ENCODE data around the gene EPN3.

Gene EPN3

DNA sequence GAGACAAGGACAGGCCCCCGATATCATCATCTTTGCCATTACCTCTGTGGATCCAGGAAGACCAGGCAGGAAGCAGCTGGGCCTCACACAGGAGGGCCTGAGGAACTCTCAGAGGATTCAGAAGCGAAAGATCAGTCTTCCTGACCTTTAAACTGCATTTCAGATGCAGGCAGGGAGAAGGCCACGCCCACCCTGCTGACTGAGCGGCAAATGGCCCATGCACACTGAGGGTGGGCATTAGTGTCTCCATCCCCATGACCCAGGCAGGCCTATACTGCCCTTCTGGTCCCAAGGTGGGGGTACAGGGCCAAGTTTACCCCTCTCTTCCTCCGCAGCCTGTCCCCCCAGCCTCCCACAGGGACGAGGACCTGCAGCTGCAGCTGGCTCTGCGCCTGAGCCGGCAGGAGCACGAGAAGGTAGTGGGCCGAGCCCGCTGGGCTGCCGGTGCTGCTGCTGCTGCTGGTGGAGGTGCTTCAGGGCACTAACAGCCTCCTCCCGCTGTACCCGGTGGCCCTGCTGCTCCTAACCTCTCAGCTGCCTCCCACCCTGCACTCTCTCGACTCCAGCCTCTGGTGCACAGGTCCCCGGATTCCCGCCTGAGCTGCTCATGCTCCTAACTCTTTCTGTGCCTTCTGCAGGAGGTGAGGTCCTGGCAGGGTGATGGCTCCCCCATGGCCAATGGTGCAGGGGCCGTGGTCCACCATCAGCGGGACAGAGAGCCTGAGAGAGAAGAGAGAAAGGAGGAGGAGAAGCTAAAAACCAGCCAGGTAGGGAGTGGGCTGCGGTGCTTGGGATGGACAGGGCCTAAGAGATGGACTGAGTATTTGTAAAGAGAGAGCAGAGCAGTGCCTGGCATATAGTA, 6.2 kb downstream of the EPN3 start:
- no peak overlapping the region for H3K27ac ChIP-seq (ENCODE audit: extremely low read depth, low read depth, low read length)
- no peaks in the 10 kb centered on the region for H3K9me3 ChIP-seq (ENCODE audit: control insufficient read depth, insufficient read depth, low read depth, low read length)
- no peaks in the 10 kb centered on the region for H3K36me3 ChIP-seq (ENCODE audit: control insufficient read depth in 2 of 2, insufficient read depth in 1 of 2, low read length in 2 of 2)
- CTCF ChIA-PET = interaction anchor here (0.9 to 1.7 kb wide), 2 partner anchors 55 to 92 kb away, joined by 4 read pairs; no protein-coding TSS in a partner anchor
- POLR2A ChIA-PET = interaction anchor here (0.7 kb wide), 1 partner anchor 615 kb away, joined by 4 read pairs; no protein-coding TSS in a partner anchor
- H3K4me1 ChIP-seq (ENCODE audit: control insufficient read depth, insufficient read depth, low read length) = peaks cover 9% of the 10 kb centered on the region
- no peak overlapping the region for H3K4me3 ChIP-seq (ENCODE audit: low read depth, low read length)
- peak; percentile 35; the same call in 1 of the 2 replicates for TF ChIP-seq ZNF600 (tag by site-specific recombination; IDR thresholded peaks at IDR 0.05)
- TF ChIP-seq ZNF239 (tag by site-specific recombination; IDR thresholded peaks at IDR 0.05) = no peak
- TF ChIP-seq ZNF658 (tag by site-specific recombination; IDR thresholded peaks at IDR 0.05) = no peak
- no peak for TF ChIP-seq ZNF654 (tag by site-specific recombination; IDR thresholded peaks at IDR 0.05; ENCODE audit: low read depth)
- TF ChIP-seq, protein P1, sequence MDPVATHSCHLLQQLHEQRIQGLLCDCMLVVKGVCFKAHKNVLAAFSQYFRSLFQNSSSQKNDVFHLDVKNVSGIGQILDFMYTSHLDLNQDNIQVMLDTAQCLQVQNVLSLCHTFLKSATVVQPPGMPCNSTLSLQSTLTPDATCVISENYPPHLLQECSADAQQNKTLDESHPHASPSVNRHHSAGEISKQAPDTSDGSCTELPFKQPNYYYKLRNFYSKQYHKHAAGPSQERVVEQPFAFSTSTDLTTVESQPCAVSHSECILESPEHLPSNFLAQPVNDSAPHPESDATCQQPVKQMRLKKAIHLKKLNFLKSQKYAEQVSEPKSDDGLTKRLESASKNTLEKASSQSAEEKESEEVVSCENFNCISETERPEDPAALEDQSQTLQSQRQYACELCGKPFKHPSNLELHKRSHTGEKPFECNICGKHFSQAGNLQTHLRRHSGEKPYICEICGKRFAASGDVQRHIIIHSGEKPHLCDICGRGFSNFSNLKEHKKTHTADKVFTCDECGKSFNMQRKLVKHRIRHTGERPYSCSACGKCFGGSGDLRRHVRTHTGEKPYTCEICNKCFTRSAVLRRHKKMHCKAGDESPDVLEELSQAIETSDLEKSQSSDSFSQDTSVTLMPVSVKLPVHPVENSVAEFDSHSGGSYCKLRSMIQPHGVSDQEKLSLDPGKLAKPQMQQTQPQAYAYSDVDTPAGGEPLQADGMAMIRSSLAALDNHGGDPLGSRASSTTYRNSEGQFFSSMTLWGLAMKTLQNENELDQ (tag by site-specific recombination; IDR thresholded peaks at IDR 0.05; ENCODE audit: low read depth) = no peak
- TF ChIP-seq, protein P2, sequence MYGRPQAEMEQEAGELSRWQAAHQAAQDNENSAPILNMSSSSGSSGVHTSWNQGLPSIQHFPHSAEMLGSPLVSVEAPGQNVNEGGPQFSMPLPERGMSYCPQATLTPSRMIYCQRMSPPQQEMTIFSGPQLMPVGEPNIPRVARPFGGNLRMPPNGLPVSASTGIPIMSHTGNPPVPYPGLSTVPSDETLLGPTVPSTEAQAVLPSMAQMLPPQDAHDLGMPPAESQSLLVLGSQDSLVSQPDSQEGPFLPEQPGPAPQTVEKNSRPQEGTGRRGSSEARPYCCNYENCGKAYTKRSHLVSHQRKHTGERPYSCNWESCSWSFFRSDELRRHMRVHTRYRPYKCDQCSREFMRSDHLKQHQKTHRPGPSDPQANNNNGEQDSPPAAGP (tag by site-specific recombination; IDR thresholded peaks at IDR 0.05) = no peak
- TF ChIP-seq ZNF707 (tag by site-specific recombination; IDR thresholded peaks at IDR 0.05) = no peak
- TF ChIP-seq, protein P3, sequence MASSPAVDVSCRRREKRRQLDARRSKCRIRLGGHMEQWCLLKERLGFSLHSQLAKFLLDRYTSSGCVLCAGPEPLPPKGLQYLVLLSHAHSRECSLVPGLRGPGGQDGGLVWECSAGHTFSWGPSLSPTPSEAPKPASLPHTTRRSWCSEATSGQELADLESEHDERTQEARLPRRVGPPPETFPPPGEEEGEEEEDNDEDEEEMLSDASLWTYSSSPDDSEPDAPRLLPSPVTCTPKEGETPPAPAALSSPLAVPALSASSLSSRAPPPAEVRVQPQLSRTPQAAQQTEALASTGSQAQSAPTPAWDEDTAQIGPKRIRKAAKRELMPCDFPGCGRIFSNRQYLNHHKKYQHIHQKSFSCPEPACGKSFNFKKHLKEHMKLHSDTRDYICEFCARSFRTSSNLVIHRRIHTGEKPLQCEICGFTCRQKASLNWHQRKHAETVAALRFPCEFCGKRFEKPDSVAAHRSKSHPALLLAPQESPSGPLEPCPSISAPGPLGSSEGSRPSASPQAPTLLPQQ (tag by site-specific recombination; IDR thresholded peaks at IDR 0.05) = no peak
- TF ChIP-seq, protein P4, sequence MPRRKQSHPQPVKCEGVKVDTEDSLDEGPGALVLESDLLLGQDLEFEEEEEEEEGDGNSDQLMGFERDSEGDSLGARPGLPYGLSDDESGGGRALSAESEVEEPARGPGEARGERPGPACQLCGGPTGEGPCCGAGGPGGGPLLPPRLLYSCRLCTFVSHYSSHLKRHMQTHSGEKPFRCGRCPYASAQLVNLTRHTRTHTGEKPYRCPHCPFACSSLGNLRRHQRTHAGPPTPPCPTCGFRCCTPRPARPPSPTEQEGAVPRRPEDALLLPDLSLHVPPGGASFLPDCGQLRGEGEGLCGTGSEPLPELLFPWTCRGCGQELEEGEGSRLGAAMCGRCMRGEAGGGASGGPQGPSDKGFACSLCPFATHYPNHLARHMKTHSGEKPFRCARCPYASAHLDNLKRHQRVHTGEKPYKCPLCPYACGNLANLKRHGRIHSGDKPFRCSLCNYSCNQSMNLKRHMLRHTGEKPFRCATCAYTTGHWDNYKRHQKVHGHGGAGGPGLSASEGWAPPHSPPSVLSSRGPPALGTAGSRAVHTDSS (tag by site-specific recombination; IDR thresholded peaks at IDR 0.05) = no peak
- TF ChIP-seq GLI2 (tag by site-specific recombination; IDR thresholded peaks at IDR 0.05; ENCODE audit: borderline replicate concordance, low read depth) = no peak
- no peak for TF ChIP-seq ZNF837 (tag by site-specific recombination; IDR thresholded peaks at IDR 0.05)
- no peak for TF ChIP-seq ZNF843 (tag by site-specific recombination; IDR thresholded peaks at IDR 0.05)
- TF ChIP-seq, protein P5, sequence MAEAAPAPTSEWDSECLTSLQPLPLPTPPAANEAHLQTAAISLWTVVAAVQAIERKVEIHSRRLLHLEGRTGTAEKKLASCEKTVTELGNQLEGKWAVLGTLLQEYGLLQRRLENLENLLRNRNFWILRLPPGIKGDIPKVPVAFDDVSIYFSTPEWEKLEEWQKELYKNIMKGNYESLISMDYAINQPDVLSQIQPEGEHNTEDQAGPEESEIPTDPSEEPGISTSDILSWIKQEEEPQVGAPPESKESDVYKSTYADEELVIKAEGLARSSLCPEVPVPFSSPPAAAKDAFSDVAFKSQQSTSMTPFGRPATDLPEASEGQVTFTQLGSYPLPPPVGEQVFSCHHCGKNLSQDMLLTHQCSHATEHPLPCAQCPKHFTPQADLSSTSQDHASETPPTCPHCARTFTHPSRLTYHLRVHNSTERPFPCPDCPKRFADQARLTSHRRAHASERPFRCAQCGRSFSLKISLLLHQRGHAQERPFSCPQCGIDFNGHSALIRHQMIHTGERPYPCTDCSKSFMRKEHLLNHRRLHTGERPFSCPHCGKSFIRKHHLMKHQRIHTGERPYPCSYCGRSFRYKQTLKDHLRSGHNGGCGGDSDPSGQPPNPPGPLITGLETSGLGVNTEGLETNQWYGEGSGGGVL (tag by site-specific recombination; IDR thresholded peaks at IDR 0.05) = peak; percentile 15; the same call in 1 of the 2 replicates
- TF ChIP-seq, protein P6, sequence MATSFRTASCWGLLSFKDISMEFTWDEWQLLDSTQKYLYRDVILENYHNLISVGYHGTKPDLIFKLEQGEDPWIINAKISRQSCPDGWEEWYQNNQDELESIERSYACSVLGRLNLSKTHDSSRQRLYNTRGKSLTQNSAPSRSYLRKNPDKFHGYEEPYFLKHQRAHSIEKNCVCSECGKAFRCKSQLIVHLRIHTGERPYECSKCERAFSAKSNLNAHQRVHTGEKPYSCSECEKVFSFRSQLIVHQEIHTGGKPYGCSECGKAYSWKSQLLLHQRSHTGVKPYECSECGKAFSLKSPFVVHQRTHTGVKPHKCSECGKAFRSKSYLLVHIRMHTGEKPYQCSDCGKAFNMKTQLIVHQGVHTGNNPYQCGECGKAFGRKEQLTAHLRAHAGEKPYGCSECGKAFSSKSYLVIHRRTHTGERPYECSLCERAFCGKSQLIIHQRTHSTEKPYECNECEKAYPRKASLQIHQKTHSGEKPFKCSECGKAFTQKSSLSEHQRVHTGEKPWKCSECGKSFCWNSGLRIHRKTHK (tag by site-specific recombination; IDR thresholded peaks at IDR 0.05) = no peak
- no peak for TF ChIP-seq PRDM1 (tag by site-specific recombination; IDR thresholded peaks at IDR 0.05)
- TF ChIP-seq ZNF701 (tag by site-specific recombination; IDR thresholded peaks at IDR 0.05) = no peak
- no peak for TF ChIP-seq ZNF433 (tag by site-specific recombination; IDR thresholded peaks at IDR 0.05; ENCODE audit: low read depth)
- TF ChIP-seq ZBTB48 (tag by site-specific recombination; IDR thresholded peaks at IDR 0.05) = no peak
- no peak for TF ChIP-seq ZSCAN23 (tag by site-specific recombination; IDR thresholded peaks at IDR 0.05)
- TF ChIP-seq ZSCAN16 (tag by site-specific recombination; IDR thresholded peaks at IDR 0.05) = no peak
- no peak for TF ChIP-seq ZNF624 (tag by site-specific recombination; IDR thresholded peaks at IDR 0.05)
- TF ChIP-seq ZNF202 (tag by site-specific recombination; IDR thresholded peaks at IDR 0.05; ENCODE audit: borderline replicate concordance) = no peak
- TF ChIP-seq, protein P7, sequence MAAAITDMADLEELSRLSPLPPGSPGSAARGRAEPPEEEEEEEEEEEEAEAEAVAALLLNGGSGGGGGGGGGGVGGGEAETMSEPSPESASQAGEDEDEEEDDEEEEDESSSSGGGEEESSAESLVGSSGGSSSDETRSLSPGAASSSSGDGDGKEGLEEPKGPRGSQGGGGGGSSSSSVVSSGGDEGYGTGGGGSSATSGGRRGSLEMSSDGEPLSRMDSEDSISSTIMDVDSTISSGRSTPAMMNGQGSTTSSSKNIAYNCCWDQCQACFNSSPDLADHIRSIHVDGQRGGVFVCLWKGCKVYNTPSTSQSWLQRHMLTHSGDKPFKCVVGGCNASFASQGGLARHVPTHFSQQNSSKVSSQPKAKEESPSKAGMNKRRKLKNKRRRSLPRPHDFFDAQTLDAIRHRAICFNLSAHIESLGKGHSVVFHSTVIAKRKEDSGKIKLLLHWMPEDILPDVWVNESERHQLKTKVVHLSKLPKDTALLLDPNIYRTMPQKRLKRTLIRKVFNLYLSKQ (tag by site-specific recombination; IDR thresholded peaks at IDR 0.05; ENCODE audit: borderline replicate concordance) = no peak
- TF ChIP-seq BCL11B (tag by site-specific recombination; IDR thresholded peaks at IDR 0.05; ENCODE audit: low read depth) = no peak
- no peak for TF ChIP-seq SP2 (tag by site-specific recombination; IDR thresholded peaks at IDR 0.05)

Measured in HEK293 (cell line).